Measurements from ENCODE around the gene CHN2. TPM values are rescaled to one million over a fixed set of nuclear protein-coding genes. Genes with fewer than 3 reads are reported as not detected.

Gene CHN2
- polyA plus RNA-seq, 1 of the 3 experiments (the other 2 are of a cell fraction) = 0.02 TPM

- no peaks in the 10 kb centered on the region for H3K27me3 ChIP-seq (ENCODE audit: insufficient read depth)
These were observed 114.7 kb downstream of the CHN2 start for GRCh38 chr7:29309041-29309854.

DNA sequence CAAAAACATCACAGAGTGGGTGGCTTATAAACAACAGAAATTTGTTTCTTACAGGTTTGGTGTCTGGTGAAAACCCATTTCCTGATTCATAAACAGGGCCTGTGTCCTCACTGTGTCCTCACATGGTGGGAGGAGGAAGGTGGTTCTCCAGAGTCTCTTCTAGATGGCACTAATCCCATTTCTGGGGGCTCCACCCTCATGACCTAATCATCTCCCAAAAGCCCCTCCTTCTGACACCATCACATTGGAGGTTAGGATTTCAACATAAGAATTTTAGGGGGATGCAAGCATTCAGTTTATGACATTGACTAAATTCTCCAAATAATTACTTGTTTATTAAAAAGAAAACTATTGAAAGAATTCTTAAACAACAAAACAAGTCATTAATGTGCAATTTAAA lies 116.0 kb downstream of the CHN2 start:
- Histone ChIP-seq H3K79me2 (ENCODE audit: insufficient read depth) (no peaks in the 10 kb centered on the region), H3F3A (replicated peaks; ENCODE audit: insufficient read depth) (no peaks in the 10 kb centered on the region), H2AFZ (ENCODE audit: low read depth) (no peak overlapping the region), H3K9me3 (no peaks in the 10 kb centered on the region), H3K4me2 (no peak overlapping the region), H3K27ac (ENCODE audit: low read depth in 2 of 2, low read length in 1 of 2) (no peak overlapping the region), H3K27me3 (ENCODE audit: insufficient read depth) (no peaks in the 10 kb centered on the region), H3K36me3 (replicated peaks in 1 of 2; ENCODE audit: control insufficient read depth in 1 of 2, insufficient read depth in 2 of 2, low read length in 1 of 2) (no peaks in the 10 kb centered on the region), H3K4me3 (ENCODE audit: low read depth in 2 of 2, low read length in 1 of 2) (no peak overlapping the region), H3K9ac (no peak overlapping the region), H4K20me1 (ENCODE audit: insufficient read depth) (no peaks in the 10 kb centered on the region), H3K9me2 (no peaks in the 10 kb centered on the region), H3K4me1 (ENCODE audit: control insufficient read depth in 1 of 2, insufficient read depth in 2 of 2, low read depth in 1 of 2, low read length in 1 of 2) (peaks cover 0 to 9% of the 10 kb centered on the region in 2 experiments; a peak in 2 of 4 replicates)
- CTCF ChIA-PET = no interaction called here
- TF ChIP-seq PBX3 (IDR thresholded peaks at IDR 0.05) (no peak), YY1 (IDR thresholded peaks at IDR 0.05; ENCODE audit: low read depth) (no peak)
- no peak for DNase-seq
- POLR2A ChIA-PET = no interaction called here

More at GRCh38 chr7:29309041-29309854, 114.7 kb downstream of the CHN2 start:
- Histone ChIP-seq H3K4me3 (ENCODE audit: low read depth in 2 of 2, low read length in 1 of 2) (no peak overlapping the region), H3K36me3 (replicated peaks in 1 of 2; ENCODE audit: control insufficient read depth in 1 of 2, insufficient read depth in 2 of 2, low read length in 1 of 2) (no peaks in the 10 kb centered on the region), H3K4me1 (ENCODE audit: control insufficient read depth in 1 of 2, insufficient read depth in 2 of 2, low read depth in 1 of 2, low read length in 1 of 2) (peaks cover 0 to 18% of the 10 kb centered on the region in 2 experiments; a peak in 2 of 4 replicates), H3K9me3 (no peaks in the 10 kb centered on the region), H3K27ac (ENCODE audit: low read depth in 2 of 2, low read length in 1 of 2) (no peak overlapping the region), H3K79me2 (ENCODE audit: insufficient read depth) (no peaks in the 10 kb centered on the region), H3K4me2 (no peak overlapping the region), H2AFZ (ENCODE audit: low read depth) (no peak overlapping the region), H4K20me1 (ENCODE audit: insufficient read depth) (no peaks in the 10 kb centered on the region), H3K9me2 (no peaks in the 10 kb centered on the region), H3F3A (replicated peaks; ENCODE audit: insufficient read depth) (no peaks in the 10 kb centered on the region), H3K9ac (no peak overlapping the region)
- ChIA-PET POLR2A (no interaction called here), CTCF (interaction anchor here (1.0 to 2.2 kb wide), 4 partner anchors 8 to 119 kb away, joined by 3 to 7 read pairs (median 4); no protein-coding TSS in a partner anchor)
- WGBS (ENCODE audit: low lambda C conversion rate) = 45% methylated on average over 7 of the region's 9 CpGs
- TF ChIP-seq RAD21 (IDR thresholded peaks at IDR 0.05; ENCODE audit: low read length) (peak; percentile 36), ELF1 (IDR thresholded peaks at IDR 0.05) (no peak)
- DNase-seq = no peak

- POLR2A ChIA-PET = no interaction called here
- TF ChIP-seq JUND (IDR thresholded peaks at IDR 0.05) (no peak), TCF12 (IDR thresholded peaks at IDR 0.05) (no peak), RCOR1 (IDR thresholded peaks at IDR 0.05; ENCODE audit: low read length) (no peak), ELF1 (IDR thresholded peaks at IDR 0.05) (no peak), SIN3A (IDR thresholded peaks at IDR 0.05; ENCODE audit: borderline replicate concordance, low read depth, low read length) (no peak), FOXJ3 (CRISPR knock-in tag; IDR thresholded peaks at IDR 0.05) (no peak), TAF1 (IDR thresholded peaks at IDR 0.05; ENCODE audit: borderline replicate concordance, low read depth, low read length) (no peak), EP300 (IDR thresholded peaks at IDR 0.05; ENCODE audit: borderline replicate concordance in 1 of 2, low read depth in 1 of 2, low read length in 1 of 2) (no peak)
- TF ChIP-seq, protein P1, sequence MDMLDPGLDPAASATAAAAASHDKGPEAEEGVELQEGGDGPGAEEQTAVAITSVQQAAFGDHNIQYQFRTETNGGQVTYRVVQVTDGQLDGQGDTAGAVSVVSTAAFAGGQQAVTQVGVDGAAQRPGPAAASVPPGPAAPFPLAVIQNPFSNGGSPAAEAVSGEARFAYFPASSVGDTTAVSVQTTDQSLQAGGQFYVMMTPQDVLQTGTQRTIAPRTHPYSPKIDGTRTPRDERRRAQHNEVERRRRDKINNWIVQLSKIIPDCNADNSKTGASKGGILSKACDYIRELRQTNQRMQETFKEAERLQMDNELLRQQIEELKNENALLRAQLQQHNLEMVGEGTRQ (IDR thresholded peaks at IDR 0.05; ENCODE audit: borderline replicate concordance, low read depth, low read length) = no peak
- H3F3A ChIP-seq (replicated peaks; ENCODE audit: insufficient read depth) = no peaks in the 10 kb centered on the region
- no peaks in the 10 kb centered on the region for H3K27me3 ChIP-seq (ENCODE audit: insufficient read depth)
- no peaks in the 10 kb centered on the region for H3K79me2 ChIP-seq (ENCODE audit: insufficient read depth)
- no peaks in the 10 kb centered on the region for H4K20me1 ChIP-seq (ENCODE audit: insufficient read depth)
- CTCF ChIA-PET = interaction anchor here (2.6 kb wide), 1 partner anchor 121 kb away, joined by 13 read pairs; no protein-coding TSS in a partner anchor
- H2AFZ ChIP-seq (ENCODE audit: low read depth) = no peak overlapping the region
- H3K9me3 ChIP-seq = no peaks in the 10 kb centered on the region
- no peaks in the 10 kb centered on the region for H3K36me3 ChIP-seq (replicated peaks in 1 of 2; ENCODE audit: control insufficient read depth in 1 of 2, insufficient read depth in 2 of 2, low read length in 1 of 2)
- H3K4me3 ChIP-seq (ENCODE audit: low read depth in 2 of 2, low read length in 1 of 2) = no peak overlapping the region
- H3K9me2 ChIP-seq = no peaks in the 10 kb centered on the region
- no peak overlapping the region for H3K9ac ChIP-seq
- DNase-seq = no peak
- peaks cover 0 to 8% of the 10 kb centered on the region in 2 experiments; a peak in 2 of 4 replicates for H3K4me1 ChIP-seq (ENCODE audit: control insufficient read depth in 1 of 2, insufficient read depth in 2 of 2, low read depth in 1 of 2, low read length in 1 of 2)
- H3K27ac ChIP-seq (ENCODE audit: low read depth in 2 of 2, low read length in 1 of 2) = no peak overlapping the region
- H3K4me2 ChIP-seq = no peak overlapping the region
- 45% methylated on average over 3 of the region's 3 CpGs for WGBS (ENCODE audit: low lambda C conversion rate)
These were observed 116.7 kb downstream of the CHN2 start for GRCh38 chr7:29311314-29311713.
